SK-N-MC (cell line): Measurements from ENCODE around the gene SCGB1C1.

Experiments used
- EZH2 ChIP-seq: fragments of 200-600 bp; sonication (generic); IDR thresholded peaks from one replicate; pipeline ENCODE4 v1.6.1; 2017; ENCODE audit warnings: antibody characterized with exemption
- POLR2AphosphoS5 ChIP-seq: IDR thresholded peaks from 2 replicates; pipeline ENCODE4 v1.6.1; 2012; ENCODE audit warnings: mild to moderate bottlenecking, low read depth, low read length, borderline replicate concordance

DNA sequence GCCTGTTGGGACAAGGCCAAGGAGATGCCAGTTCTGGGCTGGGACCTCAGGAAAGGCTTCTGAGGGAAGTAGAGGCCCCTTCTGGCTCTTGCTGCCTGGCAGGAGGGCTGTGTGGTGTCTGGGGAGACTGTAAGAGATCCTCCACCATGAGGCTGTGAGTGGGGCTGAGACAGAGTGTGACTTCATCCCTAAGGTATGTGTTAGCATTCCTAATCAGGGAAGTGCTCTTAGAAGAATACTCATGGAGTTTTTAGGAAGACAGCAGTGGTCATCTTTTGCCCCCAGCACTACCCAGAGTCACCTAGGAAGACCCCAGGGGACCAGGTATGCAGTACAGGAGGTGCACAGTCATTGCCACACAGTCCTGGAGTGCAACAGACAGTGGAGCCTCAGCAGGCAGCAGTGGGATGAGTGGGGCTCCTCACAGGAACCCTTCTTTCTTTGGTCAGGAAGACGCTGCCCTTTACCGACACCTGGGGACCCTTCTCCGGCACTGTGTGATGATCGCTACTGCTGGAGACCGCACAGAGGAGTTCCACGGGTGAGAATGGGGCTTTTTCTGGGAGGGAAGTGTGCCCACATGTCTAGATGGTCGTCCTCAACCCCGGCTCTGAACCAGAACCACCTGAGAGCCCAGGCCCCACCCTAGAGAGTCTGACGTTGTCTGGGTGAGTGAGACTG, 17.4 kb downstream of the SCGB1C1 start:
- TF ChIP-seq EZH2 (no peak), POLR2AphosphoS5 (no peak)
